HG03342 (cell line): ENCODE data around the gene FNDC11.
"Not testable (repeated sequence)": the region's sequence is repeated elsewhere in the genome, so short reads cannot be mapped to it uniquely, and the experiment has no call there.

Experiments used
- ATAC-seq: cut with Tn5 transposase; IDR thresholded peaks from one replicate; pipeline ENCODE4 v1.9.1; 2021; ENCODE audit warnings: mild to moderate bottlenecking, moderate library complexity; ENCODE audit not compliant: unreplicated experiment

FNDC11 gene

GRCh38 chr20:63552481-63553249 is 1.3 kb upstream of the FNDC11 start:
- peak; percentile 31 for ATAC-seq

- ATAC-seq: peak; percentile 38
Observed at GRCh38 chr20:63553251-63553932, 567 bp upstream of the FNDC11 start.

GRCh38 chr20:63554361-63555278 is 661 bp downstream of the FNDC11 start:
- ATAC-seq: no peak

GRCh38 chr20:63555661-63556381 is 1.9 kb downstream of the FNDC11 start:
- ATAC-seq: no peak

- ATAC-seq: no peak
Observed at GRCh38 chr20:63556873-63557478, 3.0 kb downstream of the FNDC11 start.

- no peak for ATAC-seq
Observed at GRCh38 chr20:63557481-63557891, 3.5 kb downstream of the FNDC11 start.

GRCh38 chr20:63558804-63559484 is 5.0 kb downstream of the FNDC11 start:
- no peak for ATAC-seq

GRCh38 chr20:63559485-63560332 is 5.8 kb downstream of the FNDC11 start:
- not testable (repeated sequence) for ATAC-seq

GRCh38 chr20:63560333-63560805 is 6.4 kb downstream of the FNDC11 start:
- ATAC-seq: no peak

- ATAC-seq: no peak
Observed at GRCh38 chr20:63560856-63561609, 7.1 kb downstream of the FNDC11 start.

GRCh38 chr20:63561624-63562396 is 7.9 kb downstream of the FNDC11 start:
- ATAC-seq: no peak

GRCh38 chr20:63562461-63563224 is 8.7 kb downstream of the FNDC11 start:
- no peak for ATAC-seq

- ATAC-seq: no peak
Observed at GRCh38 chr20:63563225-63563935, 9.4 kb downstream of the FNDC11 start.

GRCh38 chr20:63564036-63564810 is 10.3 kb downstream of the FNDC11 start:
- ATAC-seq: no peak
